PC-3 (cell line): ENCODE measurements around the gene SMAD1.

Experiments
- EZH2 ChIP-seq: fragments of 300-600 bp; sonication (generic); IDR thresholded peaks from one replicate; pipeline ENCODE4 v1.6.1; 2017; ENCODE audit warnings: antibody characterized with exemption, mild to moderate bottlenecking, low read length; ENCODE audit not compliant: unreplicated experiment
- TF ChIP-seq, protein P1 (sequence below): fragments of 300-600 bp; sonication (generic); conservative IDR thresholded peaks from 2 replicates; pipeline ENCODE4 v1.5.1; 2017; ENCODE audit warnings: antibody characterized with exemption, low read depth, mild to moderate bottlenecking, low read length

DNA sequence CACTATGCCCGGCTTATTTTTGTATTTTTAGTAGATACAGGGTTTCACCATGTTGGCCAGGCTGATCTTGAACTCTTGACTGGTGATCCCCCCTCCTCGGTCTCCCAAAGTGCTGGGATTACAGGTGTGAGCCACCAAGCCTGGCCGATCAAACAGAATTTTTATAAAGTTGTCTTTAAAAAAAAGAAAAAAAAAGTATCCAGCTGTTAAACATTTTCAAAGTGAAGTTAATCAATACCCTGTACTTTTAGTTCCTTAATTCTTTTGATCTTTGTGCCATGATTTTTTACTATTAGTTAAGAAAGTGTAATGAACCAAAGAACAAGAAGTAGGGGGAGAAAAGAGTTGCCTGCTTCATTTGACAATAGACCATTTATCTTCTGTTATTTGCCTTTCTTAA is 24.3 kb downstream of the SMAD1 start:
- TF ChIP-seq EZH2 = no peak
- TF ChIP-seq, protein P1, sequence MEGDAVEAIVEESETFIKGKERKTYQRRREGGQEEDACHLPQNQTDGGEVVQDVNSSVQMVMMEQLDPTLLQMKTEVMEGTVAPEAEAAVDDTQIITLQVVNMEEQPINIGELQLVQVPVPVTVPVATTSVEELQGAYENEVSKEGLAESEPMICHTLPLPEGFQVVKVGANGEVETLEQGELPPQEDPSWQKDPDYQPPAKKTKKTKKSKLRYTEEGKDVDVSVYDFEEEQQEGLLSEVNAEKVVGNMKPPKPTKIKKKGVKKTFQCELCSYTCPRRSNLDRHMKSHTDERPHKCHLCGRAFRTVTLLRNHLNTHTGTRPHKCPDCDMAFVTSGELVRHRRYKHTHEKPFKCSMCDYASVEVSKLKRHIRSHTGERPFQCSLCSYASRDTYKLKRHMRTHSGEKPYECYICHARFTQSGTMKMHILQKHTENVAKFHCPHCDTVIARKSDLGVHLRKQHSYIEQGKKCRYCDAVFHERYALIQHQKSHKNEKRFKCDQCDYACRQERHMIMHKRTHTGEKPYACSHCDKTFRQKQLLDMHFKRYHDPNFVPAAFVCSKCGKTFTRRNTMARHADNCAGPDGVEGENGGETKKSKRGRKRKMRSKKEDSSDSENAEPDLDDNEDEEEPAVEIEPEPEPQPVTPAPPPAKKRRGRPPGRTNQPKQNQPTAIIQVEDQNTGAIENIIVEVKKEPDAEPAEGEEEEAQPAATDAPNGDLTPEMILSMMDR = no peak
